Hematopoietic multipotent progenitor cell treated with erythropoietin and hydrocortisone succinate and interleukin-3 and kit ligand, for 15 days (in vitro differentiated cells): ENCODE data around the gene AADACL2.

Experiments
- DNase-seq: peaks from one replicate; pipeline ENCODE4 v3.0.0-alpha.2; 2015; ENCODE audit warnings: low spot score

AADACL2 gene

GRCh38 chr3:151806838-151807237 is 73.1 kb downstream of the AADACL2 start:
- no peak for DNase-seq
